B cell (primary cell): ENCODE results near the gene LTB4R.

Experiments used
- EZH2 ChIP-seq: IDR thresholded peaks from 2 replicates; pipeline ENCODE4 v1.6.1; 2012; ENCODE audit warnings: borderline replicate concordance, low read depth, mild to moderate bottlenecking, moderate library complexity, low read length; ENCODE audit not compliant: insufficient read depth, poor library complexity, severe bottlenecking
- TF ChIP-seq, protein P1 (sequence below): fragments of 200-600 bp; IDR thresholded peaks from one replicate; pipeline ENCODE4 v1.8.0; 2022; ENCODE audit warnings: antibody characterized with exemption, mild to moderate bottlenecking

- TF ChIP-seq, protein P1, sequence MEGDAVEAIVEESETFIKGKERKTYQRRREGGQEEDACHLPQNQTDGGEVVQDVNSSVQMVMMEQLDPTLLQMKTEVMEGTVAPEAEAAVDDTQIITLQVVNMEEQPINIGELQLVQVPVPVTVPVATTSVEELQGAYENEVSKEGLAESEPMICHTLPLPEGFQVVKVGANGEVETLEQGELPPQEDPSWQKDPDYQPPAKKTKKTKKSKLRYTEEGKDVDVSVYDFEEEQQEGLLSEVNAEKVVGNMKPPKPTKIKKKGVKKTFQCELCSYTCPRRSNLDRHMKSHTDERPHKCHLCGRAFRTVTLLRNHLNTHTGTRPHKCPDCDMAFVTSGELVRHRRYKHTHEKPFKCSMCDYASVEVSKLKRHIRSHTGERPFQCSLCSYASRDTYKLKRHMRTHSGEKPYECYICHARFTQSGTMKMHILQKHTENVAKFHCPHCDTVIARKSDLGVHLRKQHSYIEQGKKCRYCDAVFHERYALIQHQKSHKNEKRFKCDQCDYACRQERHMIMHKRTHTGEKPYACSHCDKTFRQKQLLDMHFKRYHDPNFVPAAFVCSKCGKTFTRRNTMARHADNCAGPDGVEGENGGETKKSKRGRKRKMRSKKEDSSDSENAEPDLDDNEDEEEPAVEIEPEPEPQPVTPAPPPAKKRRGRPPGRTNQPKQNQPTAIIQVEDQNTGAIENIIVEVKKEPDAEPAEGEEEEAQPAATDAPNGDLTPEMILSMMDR = no peak
- TF ChIP-seq EZH2 = no peak
These were observed 4.0 kb downstream of the LTB4R start for GRCh38 chr14:24315243-24315806.
